Activated T-helper 1 cell treated with anti-CD3 and anti-CD28 coated beads, Interleukin-12 subunit alpha, Interleukin-12 subunit beta, Interleukin-2, Interleukin-4 antibody, amounts not matched to agents 30 ng/mL and 10 ng/mL and 1 ng/mL, durations not matched to agents 14 hours and 24 hours and 36 hours (primary cell): ENCODE results near the gene TMEM239. TPM values are rescaled to one million over a fixed set of nuclear protein-coding genes. Genes with fewer than 3 reads are reported as not detected.

Experiments used
- DNase-seq: peaks from one replicate; pipeline ENCODE4 v3.0.0; 2021; ENCODE audit warnings: low spot score
- H3K27ac Mint-ChIP-seq: one replicate; pipeline ENCODE4 v1.8.0; 2021; ENCODE audit warnings: mild to moderate bottlenecking, mixed read lengths
- H3K27me3 Mint-ChIP-seq: one replicate; pipeline ENCODE4 v1.8.0; 2022; ENCODE audit warnings: mild to moderate bottlenecking, moderate library complexity, mixed read lengths; ENCODE audit not compliant: insufficient read depth
- H3K36me3 Mint-ChIP-seq: one replicate; pipeline ENCODE4 v1.8.0; 2021; ENCODE audit warnings: low read depth, mixed read lengths
- H3K4me1 Mint-ChIP-seq: one replicate; pipeline ENCODE4 v1.8.0; 2021; ENCODE audit warnings: low read depth, mixed read lengths
- H3K4me3 Mint-ChIP-seq: one replicate; pipeline ENCODE4 v1.8.0; 2021; ENCODE audit warnings: mild to moderate bottlenecking, moderate library complexity, mixed read lengths
- H3K9me3 Mint-ChIP-seq: one replicate; pipeline ENCODE4 v1.8.0; 2021; ENCODE audit warnings: mixed read lengths
- intact Hi-C: fragments of 100-400 bp; cut with micrococcal nuclease; formaldehyde crosslinking; loops from one replicate; pipeline ENCODE4 v1.15.1; 2024
- total RNA-seq: library from RNA; stranded (reverse); gene quantifications from 2 replicates; pipeline ENCODE4 v1.2.3, GENCODE V29; 2022

TMEM239 gene
- total RNA-seq, 1 donor from 2014 or later, result not detected

- DNase-seq, result no peak
- Mint-ChIP-seq H3K4me1 (peaks cover 13% of the 10 kb centered on the region), H3K4me3 (no peak overlapping the region), H3K9me3 (no peaks in the 10 kb centered on the region), H3K27me3 (no peaks in the 10 kb centered on the region), H3K27ac (no peak overlapping the region), H3K36me3 (peaks cover 16% of the 10 kb centered on the region)
- intact Hi-C loops, result no loop called here
These were observed 21.2 kb downstream of the TMEM239 start for GRCh38 chr20:2837221-2837960.

- intact Hi-C loops, result no loop called here
- Mint-ChIP-seq H3K27me3 (no peaks in the 10 kb centered on the region), H3K4me3 (peak overlapping the region; percentile 43), H3K4me1 (peaks cover 13% of the 10 kb centered on the region), H3K27ac (no peak overlapping the region), H3K9me3 (no peaks in the 10 kb centered on the region), H3K36me3 (peaks cover 16% of the 10 kb centered on the region)
- DNase-seq, result no peak
These were observed 22.1 kb downstream of the TMEM239 start for GRCh38 chr20:2838170-2838797.

GRCh38 chr20:2838847-2839671 is 22.9 kb downstream of the TMEM239 start:
- peaks cover 19% of the 10 kb centered on the region for H3K36me3 Mint-ChIP-seq
- intact Hi-C loops, result no loop called here
- H3K9me3 Mint-ChIP-seq, result no peaks in the 10 kb centered on the region
- H3K4me3 Mint-ChIP-seq, result peak overlapping the region; percentile 83
- peaks cover 20% of the 10 kb centered on the region for H3K4me1 Mint-ChIP-seq
- H3K27me3 Mint-ChIP-seq, result no peaks in the 10 kb centered on the region
- peak overlapping the region; percentile 88 for H3K27ac Mint-ChIP-seq
- no peak for DNase-seq

- H3K4me3 Mint-ChIP-seq, result peak overlapping the region; percentile 83
- H3K4me1 Mint-ChIP-seq, result peaks cover 27% of the 10 kb centered on the region
- no peak for DNase-seq
- H3K27me3 Mint-ChIP-seq, result no peaks in the 10 kb centered on the region
- H3K9me3 Mint-ChIP-seq, result no peaks in the 10 kb centered on the region
- intact Hi-C loops, result loop anchor here (1.0 kb wide), 2 partner anchors 7 to 34 kb away; partner anchors contain the start of gene PTPRA
- H3K36me3 Mint-ChIP-seq, result peaks cover 24% of the 10 kb centered on the region
- peak overlapping the region; percentile 88 for H3K27ac Mint-ChIP-seq
These were observed 23.6 kb downstream of the TMEM239 start for GRCh38 chr20:2839732-2840137.

GRCh38 chr20:2840138-2840966 is 24.2 kb downstream of the TMEM239 start, which contains the start of the genes PCED1A and VPS16:
PCED1A (minus strand) TSS chr20:2840655; CDS start chr20:2839912, 743 bp downstream.
VPS16 (plus strand) TSS chr20:2840745; CDS start chr20:2840775, 30 bp downstream.
- Mint-ChIP-seq H3K27me3 (no peaks in the 10 kb centered on the region), H3K4me1 (peaks cover 32% of the 10 kb centered on the region), H3K27ac (peak within 1 kb of the TSS; percentile 88), H3K36me3 (peaks cover 26% of the 10 kb centered on the region), H3K9me3 (no peaks in the 10 kb centered on the region), H3K4me3 (peak within 1 kb of the TSS; percentile 92)
- DNase-seq, result peak; percentile 86
- intact Hi-C loops, result loop anchor here (1.0 kb wide), 2 partner anchors 8 to 33 kb away; partner anchors contain the start of gene PTPRA

- peak overlapping the region; percentile 82 for H3K27ac Mint-ChIP-seq
- intact Hi-C loops, result loop anchor here (1.0 kb wide), 2 partner anchors 9 to 32 kb away; partner anchors contain the start of gene PTPRA
- peak overlapping the region; percentile 92 for H3K4me3 Mint-ChIP-seq
- peak; percentile 35 for DNase-seq
- H3K4me1 Mint-ChIP-seq, result peaks cover 32% of the 10 kb centered on the region
- H3K9me3 Mint-ChIP-seq, result no peaks in the 10 kb centered on the region
- peaks cover 26% of the 10 kb centered on the region for H3K36me3 Mint-ChIP-seq
- H3K27me3 Mint-ChIP-seq, result no peaks in the 10 kb centered on the region
These were observed 24.9 kb downstream of the TMEM239 start for GRCh38 chr20:2840967-2841531.

- no peaks in the 10 kb centered on the region for H3K27me3 Mint-ChIP-seq
- no peaks in the 10 kb centered on the region for H3K9me3 Mint-ChIP-seq
- H3K27ac Mint-ChIP-seq, result no peak overlapping the region
- H3K4me3 Mint-ChIP-seq, result no peak overlapping the region
- intact Hi-C loops, result no loop called here
- DNase-seq, result no peak
- H3K4me1 Mint-ChIP-seq, result peaks cover 24% of the 10 kb centered on the region
- peaks cover 19% of the 10 kb centered on the region for H3K36me3 Mint-ChIP-seq
These were observed 29.4 kb downstream of the TMEM239 start for GRCh38 chr20:2845607-2846006.

- H3K27ac Mint-ChIP-seq, result no peak overlapping the region
- no peak for DNase-seq
- intact Hi-C loops, result no loop called here
- H3K36me3 Mint-ChIP-seq, result peaks cover 19% of the 10 kb centered on the region
- H3K9me3 Mint-ChIP-seq, result no peaks in the 10 kb centered on the region
- H3K4me1 Mint-ChIP-seq, result peaks cover 20% of the 10 kb centered on the region
- H3K27me3 Mint-ChIP-seq, result no peaks in the 10 kb centered on the region
- H3K4me3 Mint-ChIP-seq, result no peak overlapping the region
These were observed 30.5 kb downstream of the TMEM239 start for GRCh38 chr20:2846698-2847097.

GRCh38 chr20:2847802-2848201 is 31.6 kb downstream of the TMEM239 start:
- H3K27me3 Mint-ChIP-seq, result no peaks in the 10 kb centered on the region
- H3K36me3 Mint-ChIP-seq, result peaks cover 19% of the 10 kb centered on the region
- peaks cover 31% of the 10 kb centered on the region for H3K4me1 Mint-ChIP-seq
- H3K27ac Mint-ChIP-seq, result no peak overlapping the region
- no peak overlapping the region for H3K4me3 Mint-ChIP-seq
- DNase-seq, result no peak
- intact Hi-C loops, result no loop called here
- no peaks in the 10 kb centered on the region for H3K9me3 Mint-ChIP-seq

GRCh38 chr20:2849529-2849928 is 33.4 kb downstream of the TMEM239 start:
- no peaks in the 10 kb centered on the region for H3K9me3 Mint-ChIP-seq
- no peak for DNase-seq
- no peak overlapping the region for H3K4me3 Mint-ChIP-seq
- intact Hi-C loops, result no loop called here
- peaks cover 13% of the 10 kb centered on the region for H3K36me3 Mint-ChIP-seq
- no peak overlapping the region for H3K27ac Mint-ChIP-seq
- H3K4me1 Mint-ChIP-seq, result peaks cover 25% of the 10 kb centered on the region
- no peaks in the 10 kb centered on the region for H3K27me3 Mint-ChIP-seq

- no peaks in the 10 kb centered on the region for H3K9me3 Mint-ChIP-seq
- H3K36me3 Mint-ChIP-seq, result peaks cover 9% of the 10 kb centered on the region
- intact Hi-C loops, result loop anchor here (10.0 kb wide), 1 partner anchor 136 kb away; no protein-coding TSS in a partner anchor
- H3K4me1 Mint-ChIP-seq, result peaks cover 18% of the 10 kb centered on the region
- H3K27me3 Mint-ChIP-seq, result no peaks in the 10 kb centered on the region
- no peak for DNase-seq
- no peak overlapping the region for H3K4me3 Mint-ChIP-seq
- H3K27ac Mint-ChIP-seq, result no peak overlapping the region
These were observed 34.9 kb downstream of the TMEM239 start for GRCh38 chr20:2851086-2851485.
